Lower leg skin (tissue), 3 donors: Measurements from ENCODE around the gene SERHL2.

Experiments
- CTCF ChIP-seq, 3 donors: fragments of 450-650 bp; IDR thresholded peaks; one replicate each; pipeline ENCODE4 v1.5.1; 2016; ENCODE audit warnings: antibody characterized with exemption in 3 of 3, mild to moderate bottlenecking in 3 of 3, moderate library complexity in 2 of 3
- POLR2A ChIP-seq, 2 donors: fragments of 450-650 bp; IDR thresholded peaks; one replicate each; pipeline ENCODE4 v1.6.1; 2016 to 2017; ENCODE audit warnings: antibody characterized with exemption in 2 of 2, mild to moderate bottlenecking in 1 of 2, moderate library complexity in 1 of 2

GRCh38 chr22:42560781-42561180 lies 7.0 kb downstream of the SERHL2 start:
- TF ChIP-seq CTCF (IDR thresholded peaks at IDR 0.05) (no peak), POLR2A (IDR thresholded peaks at IDR 0.05) (no peak)
